HFFc6 (cell line): ENCODE measurements around the gene ADAM22. TPM values are rescaled to one million over a fixed set of nuclear protein-coding genes. Genes with fewer than 3 reads are reported as not detected.

Experiments used
- DNase-seq: peaks from one replicate; pipeline ENCODE4 v3.0.0-alpha.2; 2018
- H3K27ac Mint-ChIP-seq: 2 replicates; pipeline ENCODE4 v1.8.0; 2020; ENCODE audit warnings: mild to moderate bottlenecking, mixed read lengths
- H3K27me3 Mint-ChIP-seq: 2 replicates; pipeline ENCODE4 v1.8.0; 2021; ENCODE audit warnings: mild to moderate bottlenecking, moderate library complexity, mixed read lengths; ENCODE audit not compliant: insufficient read depth
- H3K36me3 Mint-ChIP-seq: 2 replicates; pipeline ENCODE4 v1.8.0; 2021; ENCODE audit warnings: low read depth, mixed read lengths
- H3K4me1 Mint-ChIP-seq: 2 replicates; pipeline ENCODE4 v1.8.0; 2020; ENCODE audit warnings: low read depth, mixed read lengths
- H3K4me3 Mint-ChIP-seq: 2 replicates; pipeline ENCODE4 v1.8.0; 2020; ENCODE audit warnings: mild to moderate bottlenecking, moderate library complexity, mixed read lengths
- H3K9me3 Mint-ChIP-seq: 2 replicates; pipeline ENCODE4 v1.8.0; 2020; ENCODE audit warnings: mild to moderate bottlenecking, mixed read lengths
- CTCF ChIP-seq: fragments of 200-600 bp; sonication (generic); IDR thresholded peaks from 2 replicates; pipeline ENCODE4 v1.5.0; 2021; ENCODE audit warnings: antibody characterized with exemption, mild to moderate bottlenecking
- total RNA-seq, 6 experiments: library from RNA; stranded (reverse); fragmentation: NEBNext Ultra II Directional; extraction: Animal tissue kit (Norgen Biotek cat#: 25700); gene quantifications; 2 replicates in 1 of 6; 3 replicates in 5 of 6; pipeline ENCODE4 v1.2.3, GENCODE V29; 2021

ADAM22 gene
- total RNA-seq, 6 experiments from 2014 or later = 0.05 to 0.24 (median 0.12) TPM; not detected in 1

DNA sequence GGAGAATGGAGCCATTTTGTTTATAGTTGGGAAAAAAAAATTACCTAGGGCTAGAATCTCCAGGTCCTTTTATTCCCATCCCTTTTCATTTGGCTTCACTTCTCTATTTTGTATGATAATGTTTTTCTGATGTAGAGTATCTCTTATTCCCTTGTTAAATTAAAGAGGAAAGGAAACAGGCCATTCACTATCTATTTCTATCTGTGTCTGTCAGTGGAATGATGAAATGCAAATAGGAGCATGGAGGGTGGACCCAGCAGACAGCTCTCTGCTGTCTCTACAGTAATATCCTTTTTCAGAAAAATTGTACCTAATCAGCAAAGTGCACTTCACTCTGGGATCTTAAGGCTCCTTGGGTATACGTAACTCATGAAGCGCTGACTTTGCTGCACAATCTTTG lies 149.8 kb downstream of the ADAM22 start:
- Mint-ChIP-seq H3K9me3 (peaks cover 10% of the 10 kb centered on the region), H3K4me1 (no peaks in the 10 kb centered on the region), H3K27me3 (no peaks in the 10 kb centered on the region), H3K4me3 (no peak overlapping the region), H3K27ac (no peak overlapping the region), H3K36me3 (no peaks in the 10 kb centered on the region)
- no peak for TF ChIP-seq CTCF
- DNase-seq = no peak

- TF ChIP-seq CTCF = no peak
- Mint-ChIP-seq H3K4me1 (no peaks in the 10 kb centered on the region), H3K4me3 (no peak overlapping the region), H3K36me3 (no peaks in the 10 kb centered on the region), H3K27me3 (no peaks in the 10 kb centered on the region; the same call in 1 of the 2 replicates), H3K27ac (no peak overlapping the region), H3K9me3 (no peaks in the 10 kb centered on the region; the same call in 1 of the 2 replicates)
- no peak for DNase-seq
Measured at GRCh38 chr7:88089561-88089960, 155.5 kb downstream of the ADAM22 start.

DNA sequence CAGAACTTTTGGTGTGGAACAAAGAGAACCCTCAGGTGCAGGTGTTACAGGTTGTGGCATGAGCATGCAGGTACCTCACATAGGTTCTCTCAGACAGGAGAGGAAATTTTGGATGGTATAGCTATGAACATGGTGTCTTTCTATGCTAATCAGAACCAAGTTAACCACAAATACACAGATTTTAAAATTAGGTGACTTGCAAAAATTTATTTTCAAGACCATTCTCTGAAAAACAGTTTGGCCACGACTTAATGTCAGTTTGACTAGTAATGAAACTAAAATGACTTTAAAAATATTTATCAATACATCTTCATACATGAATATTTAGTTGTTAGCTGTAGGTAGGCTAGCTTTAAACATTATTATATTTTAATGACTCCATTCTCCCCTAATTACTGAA lies 156.2 kb downstream of the ADAM22 start:
- Mint-ChIP-seq H3K9me3 (no peaks in the 10 kb centered on the region), H3K4me3 (no peak overlapping the region), H3K27me3 (no peaks in the 10 kb centered on the region; the same call in 1 of the 2 replicates), H3K27ac (no peak overlapping the region), H3K4me1 (no peaks in the 10 kb centered on the region), H3K36me3 (no peaks in the 10 kb centered on the region)
- TF ChIP-seq CTCF = no peak
- DNase-seq = no peak

DNA sequence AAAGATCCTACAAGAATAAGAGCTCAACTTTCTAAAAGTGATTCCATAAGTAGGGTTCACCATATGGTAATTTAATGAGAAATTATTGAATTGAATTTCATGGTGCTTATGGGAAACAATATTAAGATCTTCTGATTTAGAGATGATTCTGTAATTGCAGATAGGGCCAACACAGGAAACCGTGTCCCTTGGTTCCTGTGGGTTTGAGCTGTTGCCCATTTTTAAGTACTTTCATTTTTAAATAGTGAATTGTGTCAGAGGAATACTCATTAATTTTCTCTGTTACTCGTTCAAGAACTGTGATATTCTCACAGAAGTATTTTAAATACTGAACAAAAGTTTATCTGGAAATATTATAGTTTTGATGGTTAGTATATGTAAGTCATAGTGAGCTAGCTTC lies 156.6 kb downstream of the ADAM22 start:
- Mint-ChIP-seq H3K27me3 (no peaks in the 10 kb centered on the region; the same call in 1 of the 2 replicates), H3K36me3 (no peaks in the 10 kb centered on the region), H3K4me1 (no peaks in the 10 kb centered on the region), H3K9me3 (no peaks in the 10 kb centered on the region), H3K4me3 (no peak overlapping the region), H3K27ac (no peak overlapping the region)
- DNase-seq = no peak
- no peak for TF ChIP-seq CTCF

- no peaks in the 10 kb centered on the region; the same call in 1 of the 2 replicates for H3K27me3 Mint-ChIP-seq
- H3K4me1 Mint-ChIP-seq = no peaks in the 10 kb centered on the region
- no peak for TF ChIP-seq CTCF
- H3K4me3 Mint-ChIP-seq = no peak overlapping the region
- no peaks in the 10 kb centered on the region for H3K36me3 Mint-ChIP-seq
- H3K27ac Mint-ChIP-seq = no peak overlapping the region
- no peaks in the 10 kb centered on the region for H3K9me3 Mint-ChIP-seq
- no peak for DNase-seq
Measured at GRCh38 chr7:88091988-88092675, 158.1 kb downstream of the ADAM22 start.
